ENCODE results near the gene YY1.
A peak's percentile ranks its signal among the peaks of the same experiment; 100 is the strongest.

DNA sequence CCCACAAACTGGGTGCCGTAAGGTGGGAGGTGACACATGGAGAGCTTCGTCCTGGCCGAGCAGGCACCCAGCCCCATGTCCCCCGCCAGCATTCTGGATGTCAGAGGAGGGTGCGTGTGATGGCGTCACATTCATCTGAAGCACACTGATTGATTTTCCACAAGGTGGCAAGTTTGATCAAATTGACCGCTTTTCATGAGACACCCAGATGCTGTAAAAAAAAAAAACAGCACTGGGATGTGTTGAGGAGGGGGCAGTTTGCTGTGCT, 43.1 kb downstream of the YY1 start:
- TF ChIP-seq CTCF (IDR thresholded peaks at IDR 0.05 in 8 of 11, conservative IDR thresholded peaks at IDR 0.05 in 3 of 11) (no peak), POLR2AphosphoS5 (IDR thresholded peaks at IDR 0.05) (peak in 2 of 3 donors; percentile 5 to 19), POLR2A (IDR thresholded peaks at IDR 0.05) (no peak)
